Measurements from ENCODE around the gene COBLL1.

Gene COBLL1

GRCh38 chr2:164821338-164821737, 20.3 kb downstream of the COBLL1 start:
- peak; percentile 62 for DNase-seq (ENCODE audit: low read depth)

GRCh38 chr2:164818149-164819136, 23.2 kb downstream of the COBLL1 start:
- DNase-seq (ENCODE audit: low read depth), result no peak

GRCh38 chr2:164816900-164817299, 24.7 kb downstream of the COBLL1 start:
- DNase-seq (ENCODE audit: low read depth), result peak; percentile 42

- DNase-seq (ENCODE audit: low read depth), result no peak
Measured at GRCh38 chr2:164816046-164816445, 25.6 kb downstream of the COBLL1 start.

- DNase-seq (ENCODE audit: low read depth), result no peak
Measured at GRCh38 chr2:164815071-164815793, 26.4 kb downstream of the COBLL1 start.

- DNase-seq (ENCODE audit: low read depth), result no peak
Measured at GRCh38 chr2:164813535-164813934, 28.1 kb downstream of the COBLL1 start.

GRCh38 chr2:164812378-164812777, 29.2 kb downstream of the COBLL1 start:
- no peak for DNase-seq (ENCODE audit: low read depth)

- DNase-seq (ENCODE audit: low read depth), result no peak
Measured at GRCh38 chr2:164811819-164812218, 29.8 kb downstream of the COBLL1 start.

- peak; percentile 84 for DNase-seq (ENCODE audit: low read depth)
Measured at GRCh38 chr2:164810843-164811242, 30.8 kb downstream of the COBLL1 start.

- DNase-seq (ENCODE audit: low read depth), result peak; percentile 55
Measured at GRCh38 chr2:164808776-164809175, 32.8 kb downstream of the COBLL1 start.

GRCh38 chr2:164803776-164804466, 37.7 kb downstream of the COBLL1 start:
- peak; percentile 66 for DNase-seq (ENCODE audit: low read depth)

GRCh38 chr2:164802095-164802707, 39.4 kb downstream of the COBLL1 start:
- no peak for DNase-seq (ENCODE audit: low read depth)

- no peak for DNase-seq (ENCODE audit: low read depth)
Measured at GRCh38 chr2:164800572-164800971, 41.1 kb downstream of the COBLL1 start.

- no peak for DNase-seq (ENCODE audit: low read depth)
Measured at GRCh38 chr2:164797627-164798026, 44.0 kb downstream of the COBLL1 start.

GRCh38 chr2:164796999-164797398, 44.6 kb downstream of the COBLL1 start:
- no peak for DNase-seq (ENCODE audit: low read depth)

- DNase-seq (ENCODE audit: low read depth), result no peak
Measured at GRCh38 chr2:164794432-164795231, 47.0 kb downstream of the COBLL1 start.

- DNase-seq (ENCODE audit: low read depth), result no peak
Measured at GRCh38 chr2:164794016-164794415, 47.6 kb downstream of the COBLL1 start.

- DNase-seq (ENCODE audit: low read depth), result no peak
Measured at GRCh38 chr2:164793529-164793928, 48.1 kb downstream of the COBLL1 start.

- peak; percentile 76 for DNase-seq (ENCODE audit: low read depth)
Measured at GRCh38 chr2:164792316-164793170, 49.1 kb downstream of the COBLL1 start.

- DNase-seq (ENCODE audit: low read depth), result no peak
Measured at GRCh38 chr2:164789968-164790367, 51.7 kb downstream of the COBLL1 start.

All from amniotic epithelial cell (primary cell).